NCI-H460 (cell line): ENCODE measurements around the gene CAST. TPM values are rescaled to one million over a fixed set of nuclear protein-coding genes. Genes with fewer than 3 reads are reported as not detected.

Source experiments
- DNase-seq: peaks from one replicate; pipeline ENCODE4 v3.0.0-alpha.2; 2016; ENCODE audit warnings: low read depth; ENCODE audit errors: extremely low read depth
- total RNA-seq: library from RNA; depleted of rRNA; stranded (reverse); fragments of >200 nt; shearing (Covaris generic); gene quantifications from 2 replicates; pipeline ENCODE4 v1.2.3, GENCODE V29; 2014

Gene CAST
- total RNA-seq, 1 experiment from 2014 or later: 295 TPM

GRCh38 chr5:96669909-96670308 is 7.7 kb downstream of the CAST start:
- no peak for DNase-seq

DNA sequence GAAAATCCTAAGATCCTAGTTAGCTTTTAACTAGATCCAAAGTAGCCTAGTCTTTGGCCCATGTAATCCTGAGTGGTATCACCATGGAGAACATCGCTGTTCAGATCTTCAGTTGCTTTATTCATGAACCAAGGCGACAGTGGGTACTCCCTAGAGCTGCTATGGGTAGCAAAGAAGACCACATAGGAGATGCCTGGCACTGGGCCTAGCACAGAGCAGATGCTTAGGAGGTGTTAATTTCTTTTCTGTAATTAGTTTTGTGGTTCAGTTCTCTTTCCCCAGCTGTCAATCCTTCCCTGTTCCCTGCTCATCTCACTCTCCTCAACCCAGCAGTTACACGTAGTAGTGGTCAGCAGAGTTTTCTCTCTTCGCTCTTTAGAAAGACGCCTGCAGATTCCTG is 9.3 kb downstream of the CAST start:
- no peak for DNase-seq

DNA sequence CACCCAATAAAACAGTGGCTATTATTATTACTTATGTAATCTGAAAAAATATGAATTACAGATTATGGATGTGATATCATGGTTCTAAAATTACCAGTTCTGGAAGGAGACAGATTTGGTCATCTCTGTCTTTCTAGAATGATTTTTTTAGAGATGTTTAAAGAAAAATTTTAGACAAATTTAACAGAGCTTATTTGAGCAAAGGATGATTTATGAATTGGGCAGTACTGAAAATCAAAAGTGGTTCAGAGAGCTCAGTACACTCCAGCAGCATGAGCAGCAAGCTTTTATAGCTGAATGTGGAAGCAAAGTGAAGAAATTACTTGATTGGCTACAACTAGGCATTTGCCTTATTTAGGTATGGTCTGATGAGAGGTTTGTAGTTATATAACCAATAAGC is 11.0 kb downstream of the CAST start:
- no peak for DNase-seq

GRCh38 chr5:96675882-96676281 is 13.7 kb downstream of the CAST start:
- DNase-seq: no peak

- no peak for DNase-seq
These were observed 15.3 kb downstream of the CAST start for GRCh38 chr5:96677496-96677895.

DNA sequence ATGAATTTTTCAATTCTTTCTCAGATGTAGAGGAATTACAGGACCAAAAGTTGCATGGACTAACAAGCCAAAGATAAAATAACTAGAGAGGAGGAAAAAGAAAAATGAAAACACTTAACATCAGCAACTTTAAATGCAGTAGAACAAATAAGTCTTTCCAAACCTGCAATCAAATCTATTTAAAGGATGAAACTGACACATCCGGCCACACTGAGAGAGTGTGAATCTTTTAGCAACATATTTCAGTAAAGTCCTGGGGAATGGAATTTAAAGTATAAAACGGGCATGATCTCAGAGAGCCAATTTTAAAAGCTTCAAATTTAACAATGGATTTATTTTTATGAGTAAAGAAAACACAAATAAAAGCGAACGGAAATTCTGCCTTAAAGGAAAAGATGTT is 17.1 kb downstream of the CAST start:
- DNase-seq: no peak

- no peak for DNase-seq
These were observed 18.7 kb downstream of the CAST start for GRCh38 chr5:96680759-96681470.

- DNase-seq: no peak
These were observed 21.2 kb downstream of the CAST start for GRCh38 chr5:96683392-96683791.

GRCh38 chr5:96683810-96684209 is 21.6 kb downstream of the CAST start:
- DNase-seq: no peak

DNA sequence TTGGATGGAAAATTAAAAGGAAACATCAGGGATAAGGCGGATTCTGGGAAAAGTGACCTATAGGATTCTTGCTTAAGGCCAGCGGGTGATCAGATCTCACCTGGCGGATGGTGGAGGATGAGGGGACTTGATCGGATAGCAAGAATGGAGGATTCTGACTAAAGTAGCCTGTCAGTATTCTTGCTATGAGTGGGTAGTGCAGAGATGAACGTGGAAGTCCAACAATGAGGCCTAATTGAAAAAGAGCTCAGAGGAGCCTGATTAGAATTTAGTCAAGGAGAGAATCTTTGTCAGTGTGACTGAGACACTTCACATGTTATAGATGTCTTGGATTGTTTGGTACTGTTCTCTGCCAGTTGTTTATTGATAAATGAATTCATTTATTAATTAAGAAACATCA is 24.9 kb downstream of the CAST start:
- DNase-seq: no peak

DNA sequence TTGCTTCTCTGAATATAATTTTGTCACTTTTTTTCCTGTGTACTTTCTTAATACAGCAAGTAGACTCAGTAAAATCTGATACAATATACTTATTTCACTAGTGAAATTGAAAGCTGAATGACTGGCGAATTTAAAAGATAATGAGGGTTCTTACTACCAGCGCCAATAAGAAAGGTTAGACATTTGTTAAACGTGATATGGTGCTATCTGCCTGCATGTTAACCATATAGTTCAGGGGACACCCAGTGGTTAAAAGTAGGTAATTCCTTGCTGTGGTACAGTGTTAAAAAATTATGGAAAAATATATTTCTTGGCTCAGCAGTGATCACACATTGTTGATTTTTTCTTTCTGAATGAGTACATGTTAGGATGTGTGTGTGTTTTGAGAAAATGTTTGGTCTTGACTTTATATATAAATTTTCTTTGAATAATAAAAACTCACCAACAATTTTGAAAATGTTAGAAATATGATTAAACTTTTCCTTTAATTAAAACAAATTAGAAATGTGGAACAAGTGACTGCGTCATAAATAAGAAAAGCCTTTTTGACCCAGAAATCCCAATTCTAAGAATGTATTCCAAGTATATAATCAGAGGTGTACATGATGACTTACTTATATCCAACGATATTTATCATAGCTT is 25.8 kb downstream of the CAST start:
- DNase-seq: peak; percentile 61

GRCh38 chr5:96690861-96691260 is 28.7 kb downstream of the CAST start:
- no peak for DNase-seq

- DNase-seq: no peak
These were observed 29.5 kb downstream of the CAST start for GRCh38 chr5:96691503-96692303.

DNA sequence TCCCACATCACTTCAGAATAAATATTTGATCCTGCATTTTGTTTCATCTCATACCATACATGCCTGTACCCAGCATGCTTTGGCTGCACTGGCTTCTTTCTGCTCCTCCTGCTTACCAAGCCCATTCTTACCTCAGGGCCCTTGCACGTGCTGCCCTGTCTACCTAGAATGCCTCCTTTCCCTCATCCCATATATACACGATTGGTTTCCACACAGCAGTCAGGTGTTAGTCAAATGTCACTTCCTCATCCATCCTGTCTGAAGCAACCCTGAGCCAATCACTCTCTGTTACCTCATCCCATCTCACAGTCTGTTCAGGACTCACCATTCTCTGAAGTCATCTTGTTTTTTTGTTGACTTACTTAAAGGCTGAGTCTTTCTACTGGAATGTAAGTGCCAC is 30.3 kb downstream of the CAST start:
- no peak for DNase-seq

DNA sequence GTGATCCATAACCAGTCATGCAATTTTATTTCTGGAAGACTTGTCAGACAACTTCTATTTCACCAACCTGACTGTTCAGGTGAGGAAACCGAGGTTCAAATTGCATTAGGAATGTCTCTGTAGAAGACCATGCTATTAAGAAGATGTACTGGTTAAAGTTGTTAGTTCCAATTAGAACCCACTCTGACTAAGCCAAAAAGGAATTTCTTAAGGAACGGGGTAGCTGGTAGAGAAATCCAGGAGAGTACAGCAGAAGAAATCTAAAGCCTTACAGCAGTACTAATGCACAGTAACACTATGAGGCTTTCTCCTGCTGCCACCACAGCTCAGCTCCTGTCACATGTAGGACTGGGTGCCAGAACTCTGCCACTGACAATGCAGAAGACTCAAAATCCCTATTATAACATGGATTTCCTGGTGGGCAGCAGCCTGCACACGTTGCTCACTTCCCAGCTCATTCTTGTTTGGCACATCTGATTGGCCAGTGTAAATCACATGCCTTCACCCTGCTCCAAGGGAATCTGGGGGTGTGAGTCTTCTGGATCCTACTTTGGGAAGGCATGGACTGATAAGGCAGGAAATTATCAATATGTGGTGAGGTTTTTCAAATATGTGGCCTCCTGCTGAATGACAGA is 37.1 kb downstream of the CAST start:
- DNase-seq: no peak

GRCh38 chr5:96702503-96703383 is 40.6 kb downstream of the CAST start:
- peak; percentile 91 for DNase-seq

DNA sequence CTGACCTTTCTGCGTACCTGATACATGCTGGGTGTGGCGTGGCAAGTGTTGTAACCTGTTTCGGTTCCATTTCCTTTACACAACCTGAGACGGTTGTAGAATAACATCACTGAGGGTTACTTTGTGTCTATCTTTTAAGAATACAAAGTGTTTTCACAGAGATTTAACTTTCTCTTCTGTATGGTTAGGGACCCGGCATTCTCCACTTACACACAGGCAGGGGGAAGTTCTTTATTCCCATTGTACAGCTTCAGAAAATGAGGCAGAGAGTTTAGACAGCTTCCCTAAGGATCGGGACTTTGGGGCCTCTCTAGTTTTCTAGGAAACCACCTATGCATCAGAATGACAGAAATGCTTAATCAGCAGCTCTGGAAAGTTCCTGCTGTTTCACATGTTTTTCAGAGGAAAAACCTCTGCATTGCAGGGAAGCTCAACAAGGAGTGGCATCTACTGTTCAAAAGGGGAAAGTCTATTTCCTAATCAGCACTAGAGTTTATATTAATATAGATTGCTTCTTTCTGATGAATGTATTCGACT is 41.3 kb downstream of the CAST start:
- no peak for DNase-seq

DNA sequence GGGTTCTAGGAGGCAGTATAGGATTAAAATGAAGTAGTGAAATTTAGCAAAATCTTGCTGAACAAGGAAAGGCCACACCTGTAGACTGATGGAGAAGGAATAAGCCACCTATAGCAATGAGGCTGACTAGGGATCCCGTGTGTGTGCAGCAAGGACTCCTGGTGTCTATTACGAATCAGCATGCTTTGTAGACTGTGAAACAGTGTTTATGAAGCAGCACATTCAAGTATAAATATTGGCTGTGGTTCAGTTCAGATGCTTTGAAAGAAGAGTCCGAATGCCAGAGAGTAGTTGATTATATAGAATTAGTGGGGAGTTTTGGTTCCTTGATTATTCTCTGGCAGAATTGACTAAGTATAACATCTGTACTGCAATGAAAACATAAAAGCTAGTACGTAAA is 41.8 kb downstream of the CAST start:
- DNase-seq: no peak

DNA sequence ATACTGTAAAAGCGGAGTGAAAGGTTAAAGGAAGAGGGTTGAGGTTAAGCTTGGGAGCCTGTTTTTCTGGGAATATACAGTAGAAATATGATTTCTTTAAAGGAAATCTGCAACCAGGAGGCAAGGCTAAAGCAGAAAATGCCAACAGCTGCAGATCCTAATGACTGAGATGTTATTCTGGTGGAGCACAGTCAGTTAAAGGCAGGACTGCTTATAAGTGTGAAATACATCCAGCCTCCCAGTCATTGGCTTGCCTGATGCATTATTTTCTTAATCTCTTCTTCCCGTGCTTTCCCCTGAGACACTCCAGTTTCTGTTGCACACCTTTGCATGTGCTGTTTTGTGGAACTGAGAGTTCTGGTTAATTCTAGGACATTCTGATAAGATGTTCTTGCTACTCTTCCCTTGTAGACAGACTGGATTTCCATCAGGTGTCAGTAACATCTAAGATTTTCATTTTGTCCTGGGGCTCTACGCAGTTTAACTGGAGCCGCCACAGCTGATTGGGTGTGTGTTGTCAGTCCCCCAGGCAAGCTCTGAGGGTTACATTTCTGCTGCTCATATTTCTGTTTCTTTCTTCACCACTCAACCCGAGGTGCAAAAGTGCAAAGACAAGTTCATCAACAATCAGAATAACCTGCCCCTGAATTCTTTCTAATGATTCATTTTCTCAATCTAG is 44.4 kb downstream of the CAST start:
- DNase-seq: no peak
